BLaER1 (cell line): ENCODE measurements around the gene ROR1.

Experiments
- H3K27ac ChIP-seq: shearing (Covaris generic); formaldehyde crosslinking; 2 replicates; pipeline ENCODE4 v1.8.1; 2022
- H3K27me3 ChIP-seq: shearing (Covaris generic); formaldehyde crosslinking; 2 replicates; pipeline ENCODE4 v1.8.1; 2022
- H3K36me3 ChIP-seq: shearing (Covaris generic); formaldehyde crosslinking; 2 replicates; pipeline ENCODE4 v1.8.1; 2022
- H3K4me1 ChIP-seq: shearing (Covaris generic); formaldehyde crosslinking; 2 replicates; pipeline ENCODE4 v1.8.1; 2022
- H3K4me2 ChIP-seq: shearing (Covaris generic); formaldehyde crosslinking; 2 replicates; pipeline ENCODE4 v1.8.1; 2022
- H3K4me3 ChIP-seq: shearing (Covaris generic); formaldehyde crosslinking; 2 replicates; pipeline ENCODE4 v1.8.1; 2022
- H3K9ac ChIP-seq: shearing (Covaris generic); formaldehyde crosslinking; 2 replicates; pipeline ENCODE4 v1.8.1; 2022
- H3K9me3 ChIP-seq: shearing (Covaris generic); formaldehyde crosslinking; 2 replicates; pipeline ENCODE4 v1.8.1; 2022
- H4K20me1 ChIP-seq: shearing (Covaris generic); formaldehyde crosslinking; 2 replicates; pipeline ENCODE4 v1.8.1; 2022
- Cebpa-rat ChIP-seq: shearing (Covaris generic); IDR thresholded peaks from 2 replicates; pipeline ENCODE4 v1.8.1; 2022

Gene ROR1

GRCh38 chr1:63947904-63948303, 174.1 kb downstream of the ROR1 start:
- H3K9me3 ChIP-seq = no peaks in the 10 kb centered on the region
- H3K4me1 ChIP-seq = no peaks in the 10 kb centered on the region
- no peak for TF ChIP-seq Cebpa-rat
- H3K27ac ChIP-seq = no peak overlapping the region
- H3K27me3 ChIP-seq = no peaks in the 10 kb centered on the region
- H3K4me3 ChIP-seq = no peak overlapping the region
- H3K4me2 ChIP-seq = no peak overlapping the region
- H3K36me3 ChIP-seq = no peaks in the 10 kb centered on the region
- H4K20me1 ChIP-seq = no peaks in the 10 kb centered on the region; the same call in 1 of the 2 replicates
- no peak overlapping the region for H3K9ac ChIP-seq

- H3K9me3 ChIP-seq = peaks cover 16% of the 10 kb centered on the region
- TF ChIP-seq Cebpa-rat = peak; percentile 65
- H3K4me1 ChIP-seq = peaks cover 1% of the 10 kb centered on the region; the same call in 1 of the 2 replicates
- no peak overlapping the region for H3K9ac ChIP-seq
- H3K27me3 ChIP-seq = no peaks in the 10 kb centered on the region
- H3K4me3 ChIP-seq = no peak overlapping the region
- no peaks in the 10 kb centered on the region for H4K20me1 ChIP-seq
- no peak overlapping the region for H3K4me2 ChIP-seq
- H3K27ac ChIP-seq = no peak overlapping the region
- 0 out of 2 replicates have a peak, but pooled peaks cover 5% of the 10 kb centered on the region for H3K36me3 ChIP-seq
These were observed 176.2 kb downstream of the ROR1 start for GRCh38 chr1:63950023-63950422.

DNA sequence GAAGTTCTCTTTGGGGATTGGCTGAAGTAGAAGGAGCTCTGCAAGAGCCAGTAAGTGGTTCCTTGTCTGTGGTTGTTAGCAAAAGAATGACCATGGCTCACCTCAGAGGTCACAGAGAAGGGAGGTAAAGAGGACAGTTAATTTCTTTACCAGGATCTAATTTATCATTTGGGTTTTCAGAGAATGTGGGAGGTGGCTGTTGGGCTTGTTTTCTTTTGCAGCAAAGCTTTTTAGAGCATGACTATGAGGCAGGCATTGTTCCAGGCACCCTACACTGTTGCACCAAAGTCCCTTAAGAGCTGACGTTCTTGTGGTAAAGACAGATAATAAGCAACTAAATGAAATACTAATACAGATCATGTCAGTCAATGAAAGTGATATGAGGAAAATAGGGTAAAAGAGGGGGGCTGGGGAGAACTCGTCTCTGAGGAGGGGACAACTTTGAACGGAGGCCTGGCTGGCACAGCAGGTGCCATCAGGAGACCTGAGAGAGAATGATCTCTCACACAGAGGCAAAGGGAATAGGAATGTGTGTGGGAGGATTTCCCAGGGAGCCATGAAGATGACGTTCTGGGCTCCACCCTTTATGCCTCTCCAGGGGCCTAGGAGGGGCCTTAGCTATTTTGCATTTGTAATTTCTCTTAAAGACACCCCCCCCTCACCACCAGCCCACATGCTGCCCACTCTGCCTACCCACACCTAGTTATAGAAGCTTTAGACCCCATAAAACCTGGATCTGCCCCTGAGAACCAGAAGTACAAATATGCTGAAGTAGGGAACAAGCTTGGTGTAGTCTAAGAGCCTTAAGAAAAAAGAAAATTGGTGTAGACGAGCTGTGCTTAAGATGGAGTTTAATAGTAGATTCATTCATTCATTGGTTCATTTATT, 177.5 kb downstream of the ROR1 start:
- Histone ChIP-seq H3K27ac (no peak overlapping the region), H3K4me2 (no peak overlapping the region), H3K4me1 (peaks cover 13% of the 10 kb centered on the region), H3K36me3 (0 out of 2 replicates have a peak, but pooled peaks cover 5% of the 10 kb centered on the region), H3K27me3 (no peaks in the 10 kb centered on the region), H4K20me1 (no peaks in the 10 kb centered on the region), H3K4me3 (no peak overlapping the region), H3K9ac (no peak overlapping the region), H3K9me3 (peaks cover 16% of the 10 kb centered on the region)
- no peak for TF ChIP-seq Cebpa-rat

GRCh38 chr1:63954187-63954586, 180.4 kb downstream of the ROR1 start:
- no peak for TF ChIP-seq Cebpa-rat
- no peak overlapping the region for H3K4me2 ChIP-seq
- H3K4me3 ChIP-seq = no peak overlapping the region
- 0 out of 2 replicates have a peak, but pooled peaks cover 5% of the 10 kb centered on the region for H3K36me3 ChIP-seq
- H4K20me1 ChIP-seq = no peaks in the 10 kb centered on the region
- H3K9me3 ChIP-seq = peaks cover 29% of the 10 kb centered on the region
- H3K4me1 ChIP-seq = peaks cover 13% of the 10 kb centered on the region
- no peaks in the 10 kb centered on the region for H3K27me3 ChIP-seq
- H3K27ac ChIP-seq = no peak overlapping the region
- no peak overlapping the region for H3K9ac ChIP-seq

- TF ChIP-seq Cebpa-rat = no peak
- peaks cover 29% of the 10 kb centered on the region for H3K9me3 ChIP-seq
- no peaks in the 10 kb centered on the region for H3K27me3 ChIP-seq
- H3K27ac ChIP-seq = 0 out of 2 replicates have a peak overlapping the region, but pooled peaks have one; percentile 4
- H3K4me2 ChIP-seq = peak overlapping the region; percentile 41; the same call in 1 of the 2 replicates
- no peak overlapping the region for H3K4me3 ChIP-seq
- H3K9ac ChIP-seq = no peak overlapping the region
- H3K4me1 ChIP-seq = peaks cover 13% of the 10 kb centered on the region
- H4K20me1 ChIP-seq = no peaks in the 10 kb centered on the region
- H3K36me3 ChIP-seq = 0 out of 2 replicates have a peak, but pooled peaks cover 5% of the 10 kb centered on the region
These were observed 181.7 kb downstream of the ROR1 start for GRCh38 chr1:63955370-63956145.

- Histone ChIP-seq H3K36me3 (0 out of 2 replicates have a peak, but pooled peaks cover 5% of the 10 kb centered on the region), H3K27ac (no peak overlapping the region), H3K9me3 (peaks cover 27% of the 10 kb centered on the region), H3K4me3 (no peak overlapping the region), H3K4me1 (peaks cover 13% of the 10 kb centered on the region), H3K4me2 (no peak overlapping the region), H3K27me3 (no peaks in the 10 kb centered on the region), H4K20me1 (no peaks in the 10 kb centered on the region), H3K9ac (no peak overlapping the region)
- no peak for TF ChIP-seq Cebpa-rat
These were observed 184.7 kb downstream of the ROR1 start for GRCh38 chr1:63958556-63958955.

- Histone ChIP-seq H3K9me3 (peaks cover 12% of the 10 kb centered on the region), H3K27me3 (no peaks in the 10 kb centered on the region), H3K9ac (no peak overlapping the region), H3K4me3 (no peak overlapping the region), H3K27ac (no peak overlapping the region), H4K20me1 (no peaks in the 10 kb centered on the region), H3K4me1 (peaks cover 9% of the 10 kb centered on the region), H3K36me3 (no peaks in the 10 kb centered on the region), H3K4me2 (no peak overlapping the region)
- no peak for TF ChIP-seq Cebpa-rat
These were observed 186.5 kb downstream of the ROR1 start for GRCh38 chr1:63960326-63960725.

DNA sequence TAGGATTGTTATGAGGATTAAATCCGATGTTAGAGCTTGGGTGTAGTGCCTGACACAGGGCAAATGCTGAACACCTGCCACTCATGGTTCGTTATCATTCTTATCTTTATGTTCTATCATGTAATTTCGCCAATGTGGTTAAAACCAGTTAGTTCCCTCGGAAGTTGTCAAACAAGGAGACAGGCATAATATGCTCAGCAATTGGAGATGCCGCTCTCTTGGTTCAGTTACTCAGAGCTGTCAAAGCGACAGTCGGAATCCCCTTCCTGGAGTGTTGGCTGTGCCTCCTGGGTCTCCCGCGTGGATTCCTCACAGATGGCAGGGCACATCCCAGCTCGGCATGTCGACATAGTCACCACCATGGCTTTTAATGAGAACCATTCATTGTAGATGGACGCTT, 192.2 kb downstream of the ROR1 start:
- Histone ChIP-seq H3K4me1 (no peaks in the 10 kb centered on the region; the same call in 1 of the 2 replicates), H3K4me3 (no peak overlapping the region), H3K9ac (no peak overlapping the region), H3K36me3 (no peaks in the 10 kb centered on the region), H3K27ac (no peak overlapping the region), H4K20me1 (peaks cover 14% of the 10 kb centered on the region; the same call in 1 of the 2 replicates), H3K4me2 (peak overlapping the region; percentile 12; the same call in 1 of the 2 replicates), H3K9me3 (no peaks in the 10 kb centered on the region; the same call in 1 of the 2 replicates), H3K27me3 (no peaks in the 10 kb centered on the region)
- no peak for TF ChIP-seq Cebpa-rat

- no peak overlapping the region for H3K4me3 ChIP-seq
- no peak overlapping the region for H3K27ac ChIP-seq
- no peaks in the 10 kb centered on the region for H3K36me3 ChIP-seq
- no peak overlapping the region for H3K9ac ChIP-seq
- peaks cover 14% of the 10 kb centered on the region; the same call in 1 of the 2 replicates for H4K20me1 ChIP-seq
- no peaks in the 10 kb centered on the region for H3K27me3 ChIP-seq
- H3K9me3 ChIP-seq = no peaks in the 10 kb centered on the region; the same call in 1 of the 2 replicates
- H3K4me2 ChIP-seq = no peak overlapping the region
- TF ChIP-seq Cebpa-rat = no peak
- no peaks in the 10 kb centered on the region; the same call in 1 of the 2 replicates for H3K4me1 ChIP-seq
These were observed 194.1 kb downstream of the ROR1 start for GRCh38 chr1:63967901-63968300.
